Osteocyte (in vitro differentiated cells): ENCODE data around the gene PIK3R3. TPM values are rescaled to one million over a fixed set of nuclear protein-coding genes. Genes with fewer than 3 reads are reported as not detected.

Experiments used
- DNase-seq: peaks from one replicate; pipeline ENCODE4 v3.0.0; 2021; ENCODE audit warnings: mixed read lengths; ENCODE audit not compliant: unreplicated experiment; ENCODE audit errors: extremely low spot score
- H3K27ac Mint-ChIP-seq: one replicate; pipeline ENCODE4 v1.8.0; 2021; ENCODE audit warnings: mild to moderate bottlenecking, mixed read lengths; ENCODE audit not compliant: unreplicated experiment
- H3K27me3 Mint-ChIP-seq: one replicate; pipeline ENCODE4 v1.8.0; 2021; ENCODE audit warnings: mixed read lengths; ENCODE audit not compliant: unreplicated experiment
- H3K36me3 Mint-ChIP-seq: one replicate; pipeline ENCODE4 v1.8.0; 2021; ENCODE audit warnings: mixed read lengths; ENCODE audit not compliant: unreplicated experiment
- H3K4me1 Mint-ChIP-seq: one replicate; pipeline ENCODE4 v1.8.0; 2021; ENCODE audit warnings: mixed read lengths; ENCODE audit not compliant: unreplicated experiment
- H3K4me3 Mint-ChIP-seq: one replicate; pipeline ENCODE4 v1.8.0; 2021; ENCODE audit warnings: mild to moderate bottlenecking, moderate library complexity, mixed read lengths; ENCODE audit not compliant: unreplicated experiment
- H3K9me3 Mint-ChIP-seq: one replicate; pipeline ENCODE4 v1.8.0; 2021; ENCODE audit warnings: mixed read lengths; ENCODE audit not compliant: unreplicated experiment
- CTCF ChIP-seq: fragments of 200-600 bp; sonication (generic); IDR thresholded peaks from 2 replicates; pipeline ENCODE4 v1.5.0; 2021; ENCODE audit warnings: antibody characterized with exemption, mild to moderate bottlenecking, moderate library complexity
- total RNA-seq: library from RNA; stranded (reverse); gene quantifications from 2 replicates; pipeline ENCODE4 v1.2.1, GENCODE V29; 2021

PIK3R3 gene
- total RNA-seq, 1 donor from 2014 or later = 33.2 TPM

GRCh38 chr1:46160212-46160611, 27.8 kb upstream of the PIK3R3 start:
- TF ChIP-seq CTCF = no peak
- no peak overlapping the region for H3K27ac Mint-ChIP-seq

GRCh38 chr1:46159516-46159915, 27.1 kb upstream of the PIK3R3 start:
- H3K27me3 Mint-ChIP-seq = no peaks in the 10 kb centered on the region
- no peaks in the 10 kb centered on the region for H3K4me1 Mint-ChIP-seq
- no peak overlapping the region for H3K4me3 Mint-ChIP-seq
- H3K36me3 Mint-ChIP-seq = no peaks in the 10 kb centered on the region
- DNase-seq = no peak
- H3K9me3 Mint-ChIP-seq = peaks cover 3% of the 10 kb centered on the region
- no peak for TF ChIP-seq CTCF
- H3K27ac Mint-ChIP-seq = no peak overlapping the region

More at GRCh38 chr1:46160212-46160611, 27.8 kb upstream of the PIK3R3 start:
- no peaks in the 10 kb centered on the region for H3K27me3 Mint-ChIP-seq
- no peak overlapping the region for H3K4me3 Mint-ChIP-seq
- no peaks in the 10 kb centered on the region for H3K9me3 Mint-ChIP-seq
- H3K4me1 Mint-ChIP-seq = no peaks in the 10 kb centered on the region
- no peak for DNase-seq
- H3K36me3 Mint-ChIP-seq = no peaks in the 10 kb centered on the region

- DNase-seq = no peak
- no peaks in the 10 kb centered on the region for H3K36me3 Mint-ChIP-seq
- no peaks in the 10 kb centered on the region for H3K4me1 Mint-ChIP-seq
- no peaks in the 10 kb centered on the region for H3K27me3 Mint-ChIP-seq
- H3K27ac Mint-ChIP-seq = no peak overlapping the region
- H3K9me3 Mint-ChIP-seq = peaks cover 3% of the 10 kb centered on the region
- TF ChIP-seq CTCF = no peak
- H3K4me3 Mint-ChIP-seq = no peak overlapping the region
Observed at GRCh38 chr1:46158312-46159281, 26.2 kb upstream of the PIK3R3 start.

- no peak overlapping the region for H3K27ac Mint-ChIP-seq
- DNase-seq = no peak
- H3K9me3 Mint-ChIP-seq = peaks cover 3% of the 10 kb centered on the region
- no peak overlapping the region for H3K4me3 Mint-ChIP-seq
- no peaks in the 10 kb centered on the region for H3K4me1 Mint-ChIP-seq
- no peak for TF ChIP-seq CTCF
- H3K36me3 Mint-ChIP-seq = no peaks in the 10 kb centered on the region
- no peaks in the 10 kb centered on the region for H3K27me3 Mint-ChIP-seq
Observed at GRCh38 chr1:46157916-46158311, 25.5 kb upstream of the PIK3R3 start.

GRCh38 chr1:46153732-46154131, 21.3 kb upstream of the PIK3R3 start:
- Mint-ChIP-seq H3K9me3 (peaks cover 3% of the 10 kb centered on the region), H3K27ac (no peak overlapping the region), H3K36me3 (no peaks in the 10 kb centered on the region), H3K27me3 (no peaks in the 10 kb centered on the region), H3K4me1 (peaks cover 6% of the 10 kb centered on the region), H3K4me3 (no peak overlapping the region)
- DNase-seq = no peak
- TF ChIP-seq CTCF = no peak
